Heart right ventricle (tissue), 16 donors: ENCODE results near the gene KIF26A. TPM values are rescaled to one million over a fixed set of nuclear protein-coding genes. Genes with fewer than 3 reads are reported as not detected.
A peak's percentile ranks its signal among the peaks of the same experiment; 100 is the strongest.
"Not testable (repeated sequence)": the region's sequence is repeated elsewhere in the genome, so short reads cannot be mapped to it uniquely, and the experiment has no call there.

Source experiments
- ATAC-seq, 8 donors: fragments of 200-7000 bp; cut with Tn5 transposase; one replicate each; pipeline ENCODE4 v1.9.1; 2020; ENCODE audit warnings: mild to moderate bottlenecking in 8 of 8, moderate library complexity in 8 of 8, moderate number of reproducible peaks in 1 of 8
- DNase-seq, 2 donors: peaks; one replicate each; pipeline ENCODE4 v3.0.0-alpha.2; 2020
- H3K27ac ChIP-seq, 10 donors: fragments of 200-600 bp; sonication (generic) in 2 of 10; one replicate each; pipeline versions ENCODE4 v1.5.0 to v1.8.0; 2020 to 2022; ENCODE audit warnings: mild to moderate bottlenecking in 3 of 10
- H3K27me3 ChIP-seq, 7 donors: fragments of 200-600 bp; one replicate each; pipeline ENCODE4 v1.8.0; 2021 to 2022; ENCODE audit warnings: mild to moderate bottlenecking in 2 of 7
- H3K36me3 ChIP-seq, 9 donors: fragments of 200-600 bp; sonication (generic) in 1 of 9; one replicate each; pipeline versions ENCODE4 v1.5.0 to v1.8.0; 2020 to 2022; ENCODE audit warnings: mild to moderate bottlenecking in 2 of 9
- H3K4me1 ChIP-seq, 9 donors: fragments of 200-600 bp; sonication (generic) in 1 of 9; one replicate each; pipeline versions ENCODE4 v1.5.0 to v1.8.0; 2020 to 2022; ENCODE audit warnings: mild to moderate bottlenecking in 4 of 9
- H3K4me3 ChIP-seq, 10 donors: fragments of 200-600 bp; sonication (generic) in 2 of 10; one replicate each; pipeline versions ENCODE4 v1.5.0 to v1.8.0; 2020 to 2022; ENCODE audit warnings: mild to moderate bottlenecking in 7 of 10, moderate library complexity in 2 of 10
- H3K9me3 ChIP-seq, 11 donors: fragments of 200-600 bp in 10 of 11; sonication (generic) in 2 of 11; one replicate each; pipeline versions ENCODE4 v1.5.0 to v1.8.0; 2013 to 2022; ENCODE audit warnings: mild to moderate bottlenecking in 2 of 11, control low read depth in 1 of 11, moderate library complexity in 1 of 11
- CTCF ChIP-seq, 9 donors: fragments of 200-600 bp; sonication (generic) in 2 of 9; IDR thresholded peaks; one replicate each; pipeline versions ENCODE4 v1.5.0 to v1.8.0; 2021 to 2022; ENCODE audit warnings: antibody characterized with exemption in 9 of 9, mild to moderate bottlenecking in 5 of 9, moderate library complexity in 1 of 9
- WGBS, 2 donors: extraction: QIAGEN DNeasy Blood & Tissue Kit; methylation state at CpG; one replicate each; pipeline ENCODE4 v1.1.7; 2013; ENCODE audit warnings: inconsistent platforms in 1 of 2; 5-methylcytosine and 5-hydroxymethylcytosine counted together
- intact Hi-C, 10 donors: fragments of 100-400 bp; cut with DNase I; formaldehyde crosslinking; loops; one replicate each; pipeline versions ENCODE4 v1.11.1 to v1.14.2; 2022
- polyA plus RNA-seq, 2 donors: library from polyadenylated mRNA; stranded (reverse); fragments of 200-250 nt; gene quantifications; one replicate each; pipeline ENCODE4 v1.2.3, GENCODE V29; 2013
- total RNA-seq, 10 donors: library from RNA; stranded (reverse); fragmentation: NEBNext Ultra II Directional in 3 of 10; extraction: Animal tissue kit (Norgen Biotek cat#: 25700) in 3 of 10; gene quantifications; one replicate each; pipeline versions ENCODE4 v1.2.1 to v1.2.4, GENCODE V29; 2021 to 2023
- donor health status: Arrhythmogenic right ventricular cardiomyopathy.
- donor health status: ischemic (EF 13 %, LVEDD 7.1; RV severe dilation, severe dysfunction).
- donor health status: healthy with polysubstance abuse.
- donor health status: DM: no; HTN: yes; CAD: no.
- donor health status: DM: no; HTN: no; CAD: no.
- donor health status: ischemic (EF 25% LVEDD 6.9; RV normal size, moderate dysfunction).
- donor health status: ischemic (EF 25% LVEDD 5.7; RV mildly dilated, moderate dysfunction).
- donor health status: healthy.
- donor health status: DM: yes; HTN: yes; CAD: no.
- donor health status: Ischemic cardiomyopathy.
- donor health status: ischemic (EF 35%, LVEDD 5.7; RV mildly dilated, moderate dysfunction).
- donor health status: nonischemic (EF 11% LVEDD 7.7; RV severe dilation, severe dysfunction).
- donor health status: DM: yes; HTN: yes; CAD: no.
- donor health status: PGD.
- donor health status: ischemic (EF 29% LVEDD 5.4; RV normal size, mild dysfunction).
- donor health status: nonischemic (EF 23%, LVEDD 6.1; RV moderate dilation, normal function).

The KIF26A gene
- total and polyA plus RNA-seq, 12 donors: 4.1 to 12.2 (median 6.6) TPM

DNA sequence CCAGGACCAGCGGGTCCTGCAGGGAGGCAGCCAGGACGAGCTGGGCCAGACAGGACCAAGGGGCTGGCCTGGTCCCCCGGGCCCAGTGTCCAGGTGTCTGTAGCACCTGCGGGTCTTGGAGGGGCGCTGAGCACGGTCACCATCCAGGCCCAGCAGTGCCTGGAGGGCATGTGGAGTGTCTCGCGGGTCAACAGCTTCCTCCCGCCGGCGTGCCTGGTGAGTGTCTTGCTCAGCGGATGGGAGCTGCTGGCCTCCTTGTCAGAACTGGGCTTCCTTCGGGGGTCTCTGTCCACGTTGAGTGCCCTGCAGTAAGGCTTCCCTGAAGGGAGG, 13.8 kb downstream of the KIF26A start:
- no peak for TF ChIP-seq CTCF (IDR thresholded peaks at IDR 0.05)
- Histone ChIP-seq H3K4me3 (no peak overlapping the region), H3K4me1 (peaks cover 8 to 61% (median 31%) of the 10 kb centered on the region in 9 donors), H3K9me3 (no peaks in the 10 kb centered on the region), H3K27me3 (no peaks in the 10 kb centered on the region), H3K27ac (no peak overlapping the region), H3K36me3 (peaks cover 0 to 12% (median 0%) of the 10 kb centered on the region in 9 donors)
- DNase-seq: no peak
- intact Hi-C loops: no loop called here
- 91 to 92% methylated on average over 14 of the region's 14 CpGs for WGBS, 2 donors
- ATAC-seq: no peak

- ATAC-seq (no peak), DNase-seq (no peak)
- no peak for TF ChIP-seq CTCF (IDR thresholded peaks at IDR 0.05)
- no peaks in the 10 kb centered on the region for H3K9me3 ChIP-seq
- intact Hi-C loops: no loop called here
- H3K4me3 ChIP-seq: no peak overlapping the region
- H3K4me1 ChIP-seq: peaks cover 8 to 60% (median 25%) of the 10 kb centered on the region in 9 donors
- WGBS, 2 donors: 95 to 96% methylated on average over 21 of the region's 21 CpGs
- H3K36me3 ChIP-seq: peaks cover 0 to 15% (median 0%) of the 10 kb centered on the region in 9 donors
- H3K27me3 ChIP-seq: no peaks in the 10 kb centered on the region
- H3K27ac ChIP-seq: no peak overlapping the region
Observed at GRCh38 chr14:104152686-104153393, 14.5 kb downstream of the KIF26A start.

- Histone ChIP-seq H3K4me1 (peaks cover 11 to 60% (median 23%) of the 10 kb centered on the region in 9 donors), H3K36me3 (peaks cover 0 to 21% (median 0%) of the 10 kb centered on the region in 9 donors)
- H3K27ac ChIP-seq, DNase-seq, H3K27me3 ChIP-seq, H3K4me3 ChIP-seq, H3K9me3 ChIP-seq, intact Hi-C loops: not testable (repeated sequence)
- 62 to 68% methylated on average over 7 of the region's 7 CpGs for WGBS, 2 donors
- peak in 1 of 8 donors; percentile 29 for ATAC-seq
Observed at GRCh38 chr14:104153394-104153755, 15.0 kb downstream of the KIF26A start.

- Histone ChIP-seq H3K4me3 (no peak overlapping the region), H3K27me3 (no peaks in the 10 kb centered on the region), H3K36me3 (peaks cover 0 to 26% (median 0%) of the 10 kb centered on the region in 9 donors), H3K9me3 (no peaks in the 10 kb centered on the region), H3K27ac (no peak overlapping the region), H3K4me1 (peaks cover 6 to 60% (median 26%) of the 10 kb centered on the region in 9 donors)
- 82 to 90% methylated on average over 14 to 15 of the region's 15 CpGs for WGBS, 2 donors
- no peak for TF ChIP-seq CTCF (IDR thresholded peaks at IDR 0.05)
- no peak for DNase-seq
- intact Hi-C loops: no loop called here
- no peak for ATAC-seq
Observed at GRCh38 chr14:104154246-104154645, 15.9 kb downstream of the KIF26A start.

- ATAC-seq: peak in 7 of 8 donors; percentile 33 to 75 (median 49)
- no peaks in the 10 kb centered on the region for H3K27me3 ChIP-seq
- no peak overlapping the region for H3K4me3 ChIP-seq
- H3K36me3 ChIP-seq: peaks cover 0 to 28% (median 0%) of the 10 kb centered on the region in 9 donors
- H3K4me1 ChIP-seq: peaks cover 1 to 51% (median 18%) of the 10 kb centered on the region in 9 donors
- no peak overlapping the region for H3K27ac ChIP-seq
- H3K9me3 ChIP-seq: no peaks in the 10 kb centered on the region
- DNase-seq: peak; percentile 48 to 54
- intact Hi-C loops: no loop called here
- WGBS, 2 donors: 62 to 69% methylated on average over 29 of the region's 29 CpGs
- TF ChIP-seq CTCF (IDR thresholded peaks at IDR 0.05): no peak
Observed at GRCh38 chr14:104155513-104155912, 17.1 kb downstream of the KIF26A start.
